OCI-LY1 (cell line): ENCODE data around the gene PRR5L.

Experiments used
- H2AFZ ChIP-seq: fragments of 200-600 bp; sonication (generic), shearing (Covaris generic); 2 replicates; pipeline ENCODE4 v1.6.0; 2014; ENCODE audit warnings: antibody characterized with exemption, mild to moderate bottlenecking, low read length
- H3F3A ChIP-seq: fragments of 200-600 bp; sonication (generic), shearing (Covaris generic); 2 replicates; pipeline ENCODE4 v1.6.0; 2014; ENCODE audit warnings: mild to moderate bottlenecking, antibody characterized with exemption, low read length, moderate library complexity; ENCODE audit not compliant: insufficient read depth
- H3K27ac ChIP-seq: fragments of 200-600 bp; sonication (generic); 2 replicates; pipeline ENCODE4 v1.5.1; 2014; ENCODE audit warnings: low read length, mixed run types, mild to moderate bottlenecking, low read depth; ENCODE audit not compliant: poor library complexity, severe bottlenecking
- H3K27me3 ChIP-seq: fragments of 200-600 bp; sonication (generic); 2 replicates; pipeline ENCODE4 v1.6.0; 2014; ENCODE audit warnings: antibody characterized with exemption, mild to moderate bottlenecking, low read length, moderate library complexity; ENCODE audit not compliant: insufficient read depth
- H3K36me3 ChIP-seq: fragments of 200-600 bp; sonication (generic); 2 replicates; pipeline ENCODE4 v1.6.1; 2014; ENCODE audit warnings: mild to moderate bottlenecking, antibody characterized with exemption, low read length, moderate library complexity, mixed read lengths; ENCODE audit not compliant: insufficient read depth
- H3K4me1 ChIP-seq: fragments of 200-600 bp; sonication (generic); 2 replicates; pipeline ENCODE4 v1.5.1; 2014; ENCODE audit warnings: mild to moderate bottlenecking, low read length, moderate library complexity; ENCODE audit not compliant: insufficient read depth, severe bottlenecking
- H3K4me2 ChIP-seq: fragments of 200-600 bp; sonication (generic), shearing (Covaris generic); 2 replicates; pipeline ENCODE4 v1.6.1; 2014; ENCODE audit warnings: low read length
- H3K4me3 ChIP-seq: fragments of 200-600 bp; sonication (generic); 2 replicates; pipeline ENCODE4 v1.5.1; 2014; ENCODE audit warnings: low read length, low read depth, mild to moderate bottlenecking, mixed read lengths; ENCODE audit not compliant: poor library complexity, severe bottlenecking
- H3K79me2 ChIP-seq: fragments of 200-600 bp; shearing (Covaris generic); 2 replicates; pipeline ENCODE4 v1.6.1; 2016; ENCODE audit warnings: mixed run types, low read length, mixed read lengths; ENCODE audit not compliant: insufficient read depth
- H3K9ac ChIP-seq: fragments of 200-600 bp; sonication (generic), shearing (Covaris generic); 2 replicates; pipeline ENCODE4 v1.6.1; 2014; ENCODE audit warnings: mild to moderate bottlenecking, low read length, mixed read lengths
- H3K9me2 ChIP-seq: fragments of 200-600 bp; sonication (generic), shearing (Covaris generic); 2 replicates; pipeline ENCODE4 v1.6.1; 2014; ENCODE audit warnings: low read depth, mild to moderate bottlenecking, low read length, mixed read lengths
- H3K9me3 ChIP-seq: fragments of 200-600 bp; shearing (Covaris generic); 2 replicates; pipeline ENCODE4 v1.6.1; 2014; ENCODE audit warnings: low read length, mixed read lengths
- H4K20me1 ChIP-seq: fragments of 200-600 bp; sonication (generic), shearing (Covaris generic); 2 replicates; pipeline ENCODE4 v1.6.0; 2016; ENCODE audit warnings: mild to moderate bottlenecking, low read length; ENCODE audit not compliant: insufficient read depth
- CTCF ChIP-seq: fragments of 200-600 bp; sonication (generic), shearing (Covaris generic); IDR thresholded peaks from 2 replicates; pipeline ENCODE4 v1.5.1; 2017; ENCODE audit warnings: mild to moderate bottlenecking, antibody characterized with exemption, low read length, moderate library complexity, mixed read lengths
- EZH2 ChIP-seq: fragments of 200-600 bp; sonication (generic), shearing (Covaris generic); IDR thresholded peaks from 2 replicates; pipeline ENCODE4 v1.8.0; 2017; ENCODE audit warnings: borderline replicate concordance, mixed run types, mild to moderate bottlenecking, antibody characterized with exemption, low read length, moderate library complexity, mixed read lengths

Gene PRR5L

GRCh38 chr11:36403661-36404060 lies 107.6 kb downstream of the PRR5L start:
- no peaks in the 10 kb centered on the region for H3K79me2 ChIP-seq
- H3F3A ChIP-seq: no peaks in the 10 kb centered on the region
- no peak overlapping the region for H3K27ac ChIP-seq
- H3K9ac ChIP-seq: no peak overlapping the region
- H3K4me2 ChIP-seq: no peak overlapping the region
- H3K4me1 ChIP-seq: no peaks in the 10 kb centered on the region
- TF ChIP-seq CTCF: no peak
- TF ChIP-seq EZH2: no peak
- H3K36me3 ChIP-seq: no peaks in the 10 kb centered on the region
- H4K20me1 ChIP-seq: no peaks in the 10 kb centered on the region
- H2AFZ ChIP-seq: no peak overlapping the region
- H3K9me2 ChIP-seq: no peaks in the 10 kb centered on the region
- no peaks in the 10 kb centered on the region for H3K9me3 ChIP-seq
- no peak overlapping the region for H3K4me3 ChIP-seq
- no peaks in the 10 kb centered on the region for H3K27me3 ChIP-seq

GRCh38 chr11:36404831-36405230 lies 108.7 kb downstream of the PRR5L start:
- H3K79me2 ChIP-seq: no peaks in the 10 kb centered on the region
- TF ChIP-seq CTCF: no peak
- no peak for TF ChIP-seq EZH2
- H3K4me3 ChIP-seq: no peak overlapping the region
- H3F3A ChIP-seq: no peaks in the 10 kb centered on the region
- no peak overlapping the region for H3K9ac ChIP-seq
- no peaks in the 10 kb centered on the region for H3K4me1 ChIP-seq
- H3K27me3 ChIP-seq: no peaks in the 10 kb centered on the region
- H3K27ac ChIP-seq: no peak overlapping the region
- no peaks in the 10 kb centered on the region for H3K9me2 ChIP-seq
- no peak overlapping the region for H2AFZ ChIP-seq
- no peaks in the 10 kb centered on the region for H3K9me3 ChIP-seq
- no peaks in the 10 kb centered on the region for H3K36me3 ChIP-seq
- H4K20me1 ChIP-seq: no peaks in the 10 kb centered on the region
- H3K4me2 ChIP-seq: no peak overlapping the region

GRCh38 chr11:36405585-36406367 lies 109.7 kb downstream of the PRR5L start:
- no peak overlapping the region for H3K9ac ChIP-seq
- no peak overlapping the region for H3K4me3 ChIP-seq
- H3K4me2 ChIP-seq: no peak overlapping the region
- no peaks in the 10 kb centered on the region for H4K20me1 ChIP-seq
- no peaks in the 10 kb centered on the region for H3K4me1 ChIP-seq
- H3K79me2 ChIP-seq: no peaks in the 10 kb centered on the region
- no peaks in the 10 kb centered on the region for H3F3A ChIP-seq
- H3K9me2 ChIP-seq: no peaks in the 10 kb centered on the region
- H3K27ac ChIP-seq: no peak overlapping the region
- H2AFZ ChIP-seq: no peak overlapping the region
- H3K27me3 ChIP-seq: no peaks in the 10 kb centered on the region
- H3K36me3 ChIP-seq: no peaks in the 10 kb centered on the region
- no peaks in the 10 kb centered on the region for H3K9me3 ChIP-seq
- TF ChIP-seq EZH2 (no peak), CTCF (no peak)
